DOHH2 (cell line): ENCODE measurements around the gene P3H2.

Experiments
- CTCF ChIP-seq: fragments of 200-600 bp; sonication (generic); IDR thresholded peaks from one replicate; pipeline ENCODE4 v1.5.1; 2014; ENCODE audit warnings: antibody characterized with exemption, mild to moderate bottlenecking, low read depth, low read length; ENCODE audit not compliant: poor library complexity, severe bottlenecking
- EZH2phosphoT487 ChIP-seq: fragments of 200-600 bp; sonication (generic); IDR thresholded peaks from 2 replicates; pipeline ENCODE4 v1.6.1; 2017; ENCODE audit warnings: borderline replicate concordance, mild to moderate bottlenecking, antibody characterized with exemption, low read length, moderate library complexity, mixed read lengths

- TF ChIP-seq CTCF (peak; percentile 2), EZH2phosphoT487 (no peak)
Measured at GRCh38 chr3:189948724-189949045, 172.0 kb downstream of the P3H2 start.
